Liver (tissue), 3 donors: ENCODE results near the gene CSNK2A3.

Source experiments
- EGR1 ChIP-seq, 2 donors: IDR thresholded peaks; 2 replicates each; pipeline ENCODE4 v1.6.1; 2016 to 2018; ENCODE audit warnings: antibody characterized with exemption in 2 of 2, low read depth in 2 of 2
- FOXA2 ChIP-seq: IDR thresholded peaks from 2 replicates; pipeline ENCODE4 v1.6.1; 2016; ENCODE audit warnings: antibody characterized with exemption
- RXRA ChIP-seq, 2 donors: IDR thresholded peaks; 2 replicates each; pipeline ENCODE4 v1.6.1; 2017 to 2018; ENCODE audit warnings: antibody characterized with exemption in 2 of 2, mild to moderate bottlenecking in 1 of 2
- SP1 ChIP-seq: IDR thresholded peaks from 2 replicates; pipeline ENCODE4 v1.6.1; 2018; ENCODE audit warnings: antibody characterized with exemption, mild to moderate bottlenecking
- YY1 ChIP-seq: IDR thresholded peaks from 2 replicates; pipeline ENCODE4 v1.6.1; 2016; ENCODE audit warnings: antibody characterized with exemption, mild to moderate bottlenecking
- TF ChIP-seq, protein P1 (sequence below): fragments of 150-350 bp; IDR thresholded peaks from 2 replicates; pipeline ENCODE4 v1.5.1; 2017; ENCODE audit warnings: improper control_type of control experiment, low read depth, low read length; ENCODE audit not compliant: missing input control
- TF ChIP-seq, protein P2 (sequence below): IDR thresholded peaks from 2 replicates; pipeline ENCODE4 v1.6.1; 2016; ENCODE audit warnings: antibody characterized with exemption
- TF ChIP-seq, protein P3 (sequence below): IDR thresholded peaks from 2 replicates; pipeline ENCODE4 v1.6.1; 2016; ENCODE audit warnings: antibody characterized with exemption
- donor health status: healthy.
- donor health status: healthy.

DNA sequence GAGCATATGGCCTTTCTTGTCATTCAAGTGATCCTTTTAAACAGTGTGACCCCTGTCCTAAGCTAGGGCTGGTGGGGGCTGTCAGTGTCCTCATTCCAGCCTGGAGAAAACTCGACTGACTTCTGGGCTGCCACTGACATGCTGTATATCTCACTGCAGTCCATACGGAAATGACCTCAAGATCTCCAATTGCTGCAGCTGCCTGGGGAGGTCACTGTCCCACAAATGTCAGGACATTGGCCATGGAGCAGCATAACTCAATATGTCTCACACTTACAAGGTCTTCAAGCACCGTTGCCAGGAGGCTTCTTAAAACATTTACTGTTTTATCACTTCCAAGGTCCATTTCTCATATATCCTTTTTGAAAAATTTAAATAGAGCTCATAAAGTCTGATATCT, 27.8 kb upstream of the CSNK2A3 start:
- TF ChIP-seq, protein P1, sequence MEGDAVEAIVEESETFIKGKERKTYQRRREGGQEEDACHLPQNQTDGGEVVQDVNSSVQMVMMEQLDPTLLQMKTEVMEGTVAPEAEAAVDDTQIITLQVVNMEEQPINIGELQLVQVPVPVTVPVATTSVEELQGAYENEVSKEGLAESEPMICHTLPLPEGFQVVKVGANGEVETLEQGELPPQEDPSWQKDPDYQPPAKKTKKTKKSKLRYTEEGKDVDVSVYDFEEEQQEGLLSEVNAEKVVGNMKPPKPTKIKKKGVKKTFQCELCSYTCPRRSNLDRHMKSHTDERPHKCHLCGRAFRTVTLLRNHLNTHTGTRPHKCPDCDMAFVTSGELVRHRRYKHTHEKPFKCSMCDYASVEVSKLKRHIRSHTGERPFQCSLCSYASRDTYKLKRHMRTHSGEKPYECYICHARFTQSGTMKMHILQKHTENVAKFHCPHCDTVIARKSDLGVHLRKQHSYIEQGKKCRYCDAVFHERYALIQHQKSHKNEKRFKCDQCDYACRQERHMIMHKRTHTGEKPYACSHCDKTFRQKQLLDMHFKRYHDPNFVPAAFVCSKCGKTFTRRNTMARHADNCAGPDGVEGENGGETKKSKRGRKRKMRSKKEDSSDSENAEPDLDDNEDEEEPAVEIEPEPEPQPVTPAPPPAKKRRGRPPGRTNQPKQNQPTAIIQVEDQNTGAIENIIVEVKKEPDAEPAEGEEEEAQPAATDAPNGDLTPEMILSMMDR, result no peak
- TF ChIP-seq EGR1 (IDR thresholded peaks at IDR 0.05; ENCODE audit: low read depth in 2 of 2), result no peak
- TF ChIP-seq, protein P2, sequence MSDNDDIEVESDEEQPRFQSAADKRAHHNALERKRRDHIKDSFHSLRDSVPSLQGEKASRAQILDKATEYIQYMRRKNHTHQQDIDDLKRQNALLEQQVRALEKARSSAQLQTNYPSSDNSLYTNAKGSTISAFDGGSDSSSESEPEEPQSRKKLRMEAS, result no peak
- no peak for TF ChIP-seq SP1
- TF ChIP-seq FOXA2, result no peak
- TF ChIP-seq YY1, result no peak
- TF ChIP-seq RXRA (IDR thresholded peaks at IDR 0.05), result peak; percentile 26 to 45
- TF ChIP-seq, protein P3, sequence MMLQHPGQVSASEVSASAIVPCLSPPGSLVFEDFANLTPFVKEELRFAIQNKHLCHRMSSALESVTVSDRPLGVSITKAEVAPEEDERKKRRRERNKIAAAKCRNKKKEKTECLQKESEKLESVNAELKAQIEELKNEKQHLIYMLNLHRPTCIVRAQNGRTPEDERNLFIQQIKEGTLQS, result no peak
